Measurements from ENCODE around the gene SNX22.
"Not testable (repeated sequence)": the region's sequence is repeated elsewhere in the genome, so short reads cannot be mapped to it uniquely, and the experiment has no call there.

The SNX22 gene

DNA sequence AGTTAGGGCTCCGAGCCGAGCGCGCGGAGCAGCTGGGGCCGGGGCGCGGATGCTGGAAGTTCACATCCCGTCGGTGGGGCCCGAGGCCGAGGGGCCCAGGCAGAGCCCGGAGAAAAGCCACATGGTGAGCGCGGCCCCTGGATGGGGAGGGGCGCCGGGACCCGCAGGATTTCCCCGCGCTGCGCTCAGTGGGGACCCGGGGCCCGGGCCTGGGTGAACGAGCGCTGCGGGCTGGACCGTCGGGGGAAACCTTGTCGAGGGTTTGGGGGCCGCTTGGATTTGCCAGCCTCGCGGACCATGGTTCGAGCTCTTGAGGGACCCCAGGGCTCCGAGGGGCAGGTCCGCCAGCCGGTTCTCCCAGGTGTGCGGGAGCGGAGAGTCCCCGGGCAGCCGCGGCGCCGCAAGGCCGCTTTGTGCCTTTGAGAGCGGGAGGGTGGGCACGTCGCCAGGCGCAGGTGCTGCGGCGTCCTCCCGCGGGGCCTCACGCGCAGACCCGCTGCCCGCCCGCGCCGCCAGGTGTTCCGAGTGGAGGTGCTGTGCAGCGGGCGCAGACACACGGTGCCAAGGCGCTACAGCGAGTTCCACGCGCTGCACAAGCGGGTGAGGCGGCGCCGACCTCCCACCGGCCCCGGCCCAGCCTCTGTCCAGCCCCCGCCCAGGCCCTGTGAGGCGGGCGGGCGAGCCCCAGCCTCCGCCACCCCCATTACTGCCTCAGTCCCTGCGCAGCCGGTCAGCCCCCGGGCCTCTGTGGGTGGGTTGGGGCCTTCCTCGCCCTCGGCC is at the start of gene SNX22:
Gene SNX22, plus strand, starts transcription at position 5 of the 780 bp plus-strand sequence. Its CDS starts 45 bp downstream, at position 50.
- H3K4me1 ChIP-seq (ENCODE audit: control insufficient read depth, insufficient read depth, low read length): peaks cover 9% of the 10 kb centered on the region
- H3K36me3 ChIP-seq (ENCODE audit: control insufficient read depth, insufficient read depth, low read length, severe bottlenecking): peaks cover 27% of the 10 kb centered on the region
- peak; percentile 33 for DNase-seq (ENCODE audit: low read depth)
- H3K4me3 ChIP-seq (ENCODE audit: low read length): peak within 1 kb of the TSS; percentile 66
- peaks cover 6% of the 10 kb centered on the region for H3K27me3 ChIP-seq (replicated peaks; ENCODE audit: control insufficient read depth, insufficient read depth, low read length)
- H3K9me3 ChIP-seq (ENCODE audit: control insufficient read depth, low read length): no peaks in the 10 kb centered on the region
- no peak within 1 kb of the TSS for H3K9ac ChIP-seq (ENCODE audit: low read length)

DNA sequence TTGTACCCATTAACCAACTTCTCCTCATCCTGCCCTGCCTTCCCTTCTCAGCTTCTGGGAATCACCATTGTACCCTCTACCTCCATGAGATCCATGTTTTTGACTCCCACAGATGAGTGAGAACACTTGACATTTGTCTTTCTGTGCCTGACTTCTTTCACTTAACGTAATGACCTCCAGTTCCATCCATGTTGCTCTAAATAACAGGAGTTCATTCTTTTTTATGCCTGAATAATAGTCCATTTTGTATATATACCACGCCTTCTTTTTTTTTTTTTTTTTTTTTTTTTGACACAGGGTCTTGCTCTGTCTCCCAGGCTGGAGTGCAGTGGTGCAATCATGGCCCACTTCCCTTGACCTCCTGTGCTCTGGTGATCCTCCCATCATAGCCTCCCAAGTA is 49.0 kb upstream of the SNX22 start:
- H3K27me3 ChIP-seq (replicated peaks; ENCODE audit: control insufficient read depth, insufficient read depth, low read length): no peaks in the 10 kb centered on the region
- H3K9me3 ChIP-seq (ENCODE audit: control insufficient read depth, low read length): no peaks in the 10 kb centered on the region
- no peak overlapping the region for H3K9ac ChIP-seq (ENCODE audit: low read length)
- no peaks in the 10 kb centered on the region for H3K36me3 ChIP-seq (ENCODE audit: control insufficient read depth, insufficient read depth, low read length, severe bottlenecking)
- peaks cover 65% of the 10 kb centered on the region for H3K4me1 ChIP-seq (ENCODE audit: control insufficient read depth, insufficient read depth, low read length)
- H3K4me3 ChIP-seq (ENCODE audit: low read length): no peak overlapping the region
- no peak for DNase-seq (ENCODE audit: low read depth)

DNA sequence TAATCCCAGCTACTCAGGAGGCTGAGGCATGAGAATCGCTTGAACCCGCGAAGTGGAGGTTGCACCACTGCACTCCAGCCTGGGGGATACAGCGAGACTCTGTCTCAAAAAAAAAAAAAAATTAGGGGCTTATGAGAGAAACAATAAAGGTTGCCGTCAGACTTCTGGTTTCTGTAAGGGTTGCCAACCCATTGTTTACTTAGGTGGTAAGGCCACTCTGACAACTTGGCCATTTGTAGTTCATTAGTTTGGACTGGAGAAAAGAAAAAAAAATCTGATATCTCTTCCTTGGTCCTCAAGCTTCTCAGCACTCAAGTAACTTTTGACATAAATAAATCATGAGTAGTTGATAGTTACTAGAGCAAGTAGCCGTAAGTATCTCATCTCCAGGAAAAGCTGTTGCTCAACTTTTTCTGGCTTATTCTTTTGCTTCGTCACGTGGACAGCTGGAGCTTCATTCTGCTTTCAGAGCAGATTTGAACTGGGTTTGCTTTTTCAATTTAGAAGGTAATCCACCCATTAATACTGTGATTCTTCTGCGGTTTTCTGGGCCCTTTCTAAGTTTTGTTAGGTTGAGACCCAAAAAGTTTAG is 46.3 kb upstream of the SNX22 start:
- Histone ChIP-seq H3K36me3 (ENCODE audit: control insufficient read depth, insufficient read depth, low read length, severe bottlenecking) (no peaks in the 10 kb centered on the region), H3K9me3 (ENCODE audit: control insufficient read depth, low read length) (no peaks in the 10 kb centered on the region), H3K27me3 (replicated peaks; ENCODE audit: control insufficient read depth, insufficient read depth, low read length) (no peaks in the 10 kb centered on the region), H3K9ac (ENCODE audit: low read length) (peak overlapping the region; percentile 82), H3K4me3 (ENCODE audit: low read length) (peak overlapping the region; percentile 60), H3K4me1 (ENCODE audit: control insufficient read depth, insufficient read depth, low read length) (peaks cover 48% of the 10 kb centered on the region)
- DNase-seq (ENCODE audit: low read depth): no peak

DNA sequence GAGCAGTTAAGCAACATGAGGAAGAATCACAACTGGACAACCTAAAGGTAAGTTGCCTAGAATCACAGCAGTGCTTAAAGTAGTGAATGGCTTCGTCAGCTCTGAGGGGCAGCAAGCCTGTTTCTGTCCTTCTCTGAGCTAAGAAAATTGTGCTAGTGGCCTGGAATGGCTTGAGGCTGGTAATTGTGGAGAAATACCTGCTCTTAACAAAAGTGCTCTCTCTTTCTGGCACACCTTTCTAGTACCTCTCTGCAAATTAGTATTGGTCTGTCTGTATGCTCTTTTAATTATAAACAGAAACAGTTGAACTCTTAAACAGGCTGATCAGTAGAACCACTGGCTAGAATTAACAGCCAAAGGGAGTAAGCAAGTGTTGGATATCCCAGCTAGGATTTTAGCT is 44.2 kb upstream of the SNX22 start:
- H3K9me3 ChIP-seq (ENCODE audit: control insufficient read depth, low read length): no peaks in the 10 kb centered on the region
- peaks cover 50% of the 10 kb centered on the region for H3K4me1 ChIP-seq (ENCODE audit: control insufficient read depth, insufficient read depth, low read length)
- DNase-seq (ENCODE audit: low read depth): no peak
- H3K4me3 ChIP-seq (ENCODE audit: low read length): no peak overlapping the region
- H3K36me3 ChIP-seq (ENCODE audit: control insufficient read depth, insufficient read depth, low read length, severe bottlenecking): no peaks in the 10 kb centered on the region
- H3K9ac ChIP-seq (ENCODE audit: low read length): no peak overlapping the region
- H3K27me3 ChIP-seq (replicated peaks; ENCODE audit: control insufficient read depth, insufficient read depth, low read length): no peaks in the 10 kb centered on the region

DNA sequence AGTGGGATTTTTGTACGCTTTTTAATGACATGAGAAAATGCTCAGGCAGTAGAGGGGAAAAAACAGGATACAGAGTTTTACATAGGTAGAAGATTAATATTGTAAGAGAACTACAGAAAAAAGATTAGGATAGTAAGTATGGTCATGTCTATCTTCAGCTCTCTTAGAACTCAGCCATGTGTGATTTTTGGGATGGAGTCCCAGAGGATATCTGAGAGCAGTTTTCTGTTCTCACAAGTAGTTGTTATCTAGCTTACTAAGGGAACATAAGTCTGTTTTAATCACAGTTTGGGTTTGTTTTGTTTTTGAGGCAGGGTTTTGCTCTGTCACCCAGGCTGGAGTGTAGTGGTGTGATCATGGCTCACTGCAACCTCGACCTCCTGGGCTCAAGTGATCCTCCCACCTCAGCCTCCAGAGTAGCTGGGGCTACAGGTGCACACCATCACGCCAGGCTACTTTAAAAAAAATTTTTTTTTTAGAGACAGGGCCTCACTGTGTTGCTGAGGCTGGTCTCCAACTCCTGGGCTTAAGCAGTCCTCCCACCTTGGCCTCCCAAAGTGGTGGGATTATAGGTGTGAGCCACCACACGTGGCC is 41.3 kb upstream of the SNX22 start:
- H3K27me3 ChIP-seq (replicated peaks; ENCODE audit: control insufficient read depth, insufficient read depth, low read length); H3K4me3 ChIP-seq (ENCODE audit: low read length); H3K9me3 ChIP-seq (ENCODE audit: control insufficient read depth, low read length); H3K9ac ChIP-seq (ENCODE audit: low read length); DNase-seq (ENCODE audit: low read depth): not testable (repeated sequence)
- peaks cover 16% of the 10 kb centered on the region for H3K36me3 ChIP-seq (ENCODE audit: control insufficient read depth, insufficient read depth, low read length, severe bottlenecking)
- H3K4me1 ChIP-seq (ENCODE audit: control insufficient read depth, insufficient read depth, low read length): peaks cover 60% of the 10 kb centered on the region

DNA sequence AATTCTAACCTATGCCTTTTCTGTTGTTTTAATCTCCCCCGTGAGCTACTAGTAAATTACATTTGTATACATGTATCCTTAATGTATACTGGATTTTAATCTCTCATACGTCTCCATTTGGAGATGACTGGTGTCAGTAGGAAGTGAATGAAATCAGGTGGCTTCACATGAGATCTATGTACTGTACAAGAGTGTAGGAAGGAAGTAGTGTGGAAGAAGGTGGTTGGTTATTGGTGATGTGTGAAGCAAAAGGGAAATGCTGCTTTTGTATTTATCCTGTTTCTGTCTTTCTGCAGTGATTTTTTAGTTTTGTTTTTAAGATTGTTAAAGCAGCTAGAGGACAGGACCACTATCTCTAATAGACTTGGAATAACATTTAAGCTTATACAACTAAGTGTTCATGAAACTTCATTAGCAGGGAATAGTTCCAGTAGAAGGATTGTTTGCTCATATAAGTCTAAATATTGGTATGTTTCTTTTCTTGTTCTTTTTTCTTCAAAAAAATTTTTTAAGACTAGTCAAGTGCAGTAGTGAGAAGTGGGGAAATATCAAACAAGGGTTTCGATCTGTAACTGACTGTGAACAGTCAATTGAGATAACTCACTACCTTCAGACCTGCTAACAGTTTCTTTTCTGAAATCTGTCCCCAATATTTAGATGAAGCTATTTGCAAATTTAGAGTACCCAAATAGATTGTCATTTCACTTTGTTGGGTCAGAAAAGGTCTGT is 40.4 kb upstream of the SNX22 start:
- no peak overlapping the region for H3K4me3 ChIP-seq (ENCODE audit: low read length)
- peak overlapping the region; percentile 79 for H3K9ac ChIP-seq (ENCODE audit: low read length)
- no peaks in the 10 kb centered on the region for H3K27me3 ChIP-seq (replicated peaks; ENCODE audit: control insufficient read depth, insufficient read depth, low read length)
- H3K4me1 ChIP-seq (ENCODE audit: control insufficient read depth, insufficient read depth, low read length): peaks cover 60% of the 10 kb centered on the region
- peaks cover 26% of the 10 kb centered on the region for H3K36me3 ChIP-seq (ENCODE audit: control insufficient read depth, insufficient read depth, low read length, severe bottlenecking)
- no peaks in the 10 kb centered on the region for H3K9me3 ChIP-seq (ENCODE audit: control insufficient read depth, low read length)
- DNase-seq (ENCODE audit: low read depth): no peak

DNA sequence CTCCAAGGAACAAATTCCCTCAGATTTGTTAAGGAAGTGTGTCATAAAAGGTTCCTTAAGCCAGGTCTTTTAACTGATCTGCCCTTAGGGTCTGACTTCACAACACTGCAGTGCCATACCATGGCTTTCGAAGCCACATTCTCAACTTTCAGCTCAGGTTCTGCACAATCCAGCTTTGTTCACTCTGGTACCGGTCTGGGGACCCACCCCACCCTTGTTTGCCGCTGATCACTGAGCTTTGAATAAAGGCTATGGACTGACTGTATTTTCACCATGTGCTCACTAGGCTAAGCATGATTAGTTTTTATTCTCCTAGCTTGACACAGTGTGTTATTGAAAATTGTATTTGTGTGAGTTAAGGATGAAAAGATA is 39.9 kb upstream of the SNX22 start:
- H3K9ac ChIP-seq (ENCODE audit: low read length): peak overlapping the region; percentile 79

DNA sequence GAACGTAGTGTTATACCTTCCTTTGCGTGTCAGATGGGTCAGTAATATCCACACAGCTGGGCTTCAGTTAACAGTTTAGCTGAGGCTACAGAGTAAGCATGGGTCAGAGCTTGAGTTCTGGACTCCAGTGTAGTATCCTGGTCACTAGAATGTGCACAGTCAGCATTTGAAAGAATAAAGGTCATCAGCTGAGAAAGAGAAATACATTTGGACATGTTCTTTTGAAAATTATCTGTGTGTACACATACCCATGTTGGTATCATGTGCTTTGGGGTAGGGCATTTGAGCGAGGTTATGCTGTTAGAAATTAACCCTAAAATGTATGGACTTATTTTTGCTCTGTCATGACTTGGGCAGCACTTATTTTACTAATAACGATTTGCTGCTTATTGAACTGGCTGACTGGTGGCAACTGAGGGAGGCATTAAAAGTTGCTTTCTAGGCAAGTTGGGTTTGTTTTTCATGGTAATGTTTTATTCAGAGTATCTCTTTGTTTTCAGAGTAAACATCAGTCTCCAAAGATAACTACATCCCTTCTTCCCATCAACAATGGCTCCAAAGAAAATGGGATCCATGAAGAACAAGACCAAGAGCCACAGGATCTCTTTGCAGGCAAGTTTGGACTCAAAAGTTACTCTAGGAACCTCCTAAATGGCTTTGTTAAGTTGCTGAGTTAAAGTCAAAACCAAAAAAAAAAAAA is 39.3 kb upstream of the SNX22 start:
- no peak for DNase-seq (ENCODE audit: low read depth)
- Histone ChIP-seq H3K36me3 (ENCODE audit: control insufficient read depth, insufficient read depth, low read length, severe bottlenecking) (peaks cover 35% of the 10 kb centered on the region), H3K9me3 (ENCODE audit: control insufficient read depth, low read length) (no peaks in the 10 kb centered on the region), H3K4me3 (ENCODE audit: low read length) (peak overlapping the region; percentile 54), H3K4me1 (ENCODE audit: control insufficient read depth, insufficient read depth, low read length) (peaks cover 58% of the 10 kb centered on the region), H3K9ac (ENCODE audit: low read length) (peak overlapping the region; percentile 79), H3K27me3 (replicated peaks; ENCODE audit: control insufficient read depth, insufficient read depth, low read length) (no peaks in the 10 kb centered on the region)

More for the DNA sequence above, 39.9 kb upstream of the SNX22 start:
- Histone ChIP-seq H3K4me1 (ENCODE audit: control insufficient read depth, insufficient read depth, low read length) (peaks cover 60% of the 10 kb centered on the region), H3K4me3 (ENCODE audit: low read length) (no peak overlapping the region), H3K36me3 (ENCODE audit: control insufficient read depth, insufficient read depth, low read length, severe bottlenecking) (peaks cover 31% of the 10 kb centered on the region), H3K27me3 (replicated peaks; ENCODE audit: control insufficient read depth, insufficient read depth, low read length) (no peaks in the 10 kb centered on the region), H3K9me3 (ENCODE audit: control insufficient read depth, low read length) (no peaks in the 10 kb centered on the region)
- DNase-seq (ENCODE audit: low read depth): no peak

DNA sequence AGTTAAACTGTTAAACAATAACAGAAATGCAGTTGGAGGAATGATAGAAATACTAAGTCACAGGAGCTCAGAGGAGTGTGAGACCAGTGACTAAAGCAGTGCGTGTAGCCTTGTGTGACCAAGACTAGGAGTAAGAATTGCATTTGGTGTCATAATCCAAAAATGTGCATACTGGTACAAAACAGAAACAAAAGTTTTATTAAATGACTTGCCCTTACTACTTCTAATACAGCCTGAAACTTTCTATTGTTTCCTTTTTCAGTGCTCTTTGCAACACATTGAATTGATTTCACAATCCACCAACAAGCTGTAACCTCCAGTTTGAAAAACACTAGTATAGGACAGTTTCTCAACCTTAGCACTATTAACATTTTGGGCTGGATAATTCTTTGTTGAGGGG is 38.6 kb upstream of the SNX22 start:
- Histone ChIP-seq H3K36me3 (ENCODE audit: control insufficient read depth, insufficient read depth, low read length, severe bottlenecking) (peaks cover 41% of the 10 kb centered on the region), H3K27me3 (replicated peaks; ENCODE audit: control insufficient read depth, insufficient read depth, low read length) (no peaks in the 10 kb centered on the region), H3K4me3 (ENCODE audit: low read length) (peak overlapping the region; percentile 54), H3K9me3 (ENCODE audit: control insufficient read depth, low read length) (no peaks in the 10 kb centered on the region), H3K9ac (ENCODE audit: low read length) (peak overlapping the region; percentile 79), H3K4me1 (ENCODE audit: control insufficient read depth, insufficient read depth, low read length) (peaks cover 53% of the 10 kb centered on the region)
- DNase-seq (ENCODE audit: low read depth): peak; percentile 78

DNA sequence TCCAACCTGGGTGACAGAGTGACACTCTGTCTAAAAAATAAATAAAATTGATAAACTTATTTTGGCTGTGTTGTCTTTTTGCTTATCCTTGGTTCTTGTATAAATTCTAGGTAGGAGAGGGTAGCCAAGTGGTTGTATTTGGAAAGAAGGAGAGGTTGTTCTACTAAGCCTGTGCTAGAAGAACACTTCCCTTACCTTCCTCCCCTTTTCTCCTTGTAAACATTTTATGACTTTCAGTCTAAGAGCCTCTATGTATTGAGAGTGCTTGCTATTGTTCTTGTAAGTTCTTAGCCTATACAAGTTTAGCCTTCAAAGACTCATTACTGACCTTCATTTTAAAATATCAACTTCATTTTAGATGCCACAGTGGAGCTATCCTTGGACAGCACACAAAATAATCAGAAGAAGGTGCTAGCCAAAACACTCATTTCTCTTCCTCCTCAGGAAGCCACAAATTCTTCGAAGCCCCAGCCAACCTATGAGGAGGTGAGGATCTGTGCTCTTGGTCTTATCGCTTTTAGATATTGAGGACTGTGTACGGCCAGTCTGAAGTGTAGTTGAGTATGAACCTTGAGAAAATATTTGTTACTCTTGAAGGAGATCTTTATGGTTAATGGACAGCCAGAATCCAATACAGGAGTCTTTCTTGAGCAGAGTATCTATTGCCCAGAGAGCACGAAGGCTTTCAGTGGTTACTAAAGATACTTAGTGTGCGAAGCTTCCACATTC is 33.6 kb upstream of the SNX22 start:
- Histone ChIP-seq H3K9me3 (ENCODE audit: control insufficient read depth, low read length) (no peaks in the 10 kb centered on the region), H3K9ac (ENCODE audit: low read length) (no peak overlapping the region), H3K4me3 (ENCODE audit: low read length) (no peak overlapping the region), H3K36me3 (ENCODE audit: control insufficient read depth, insufficient read depth, low read length, severe bottlenecking) (peaks cover 89% of the 10 kb centered on the region), H3K27me3 (replicated peaks; ENCODE audit: control insufficient read depth, insufficient read depth, low read length) (no peaks in the 10 kb centered on the region), H3K4me1 (ENCODE audit: control insufficient read depth, insufficient read depth, low read length) (peaks cover 31% of the 10 kb centered on the region)
- DNase-seq (ENCODE audit: low read depth): no peak

All from adipocyte (in vitro differentiated cells).